GM12878 (cell line): Measurements from ENCODE around the gene TRIM13. TPM values are rescaled to one million over a fixed set of nuclear protein-coding genes. Genes with fewer than 3 reads are reported as not detected.

Experiments
- BHLHE40 ChIP-seq, 2 experiments: fragments of 450-650 bp in 1 of 2; IDR thresholded peaks; 2 replicates each; pipeline ENCODE4 v1.6.1; 2011 to 2017; ENCODE audit warnings: low read depth in 2 of 2, borderline replicate concordance in 1 of 2, improper control_type of control experiment in 1 of 2, low read length in 1 of 2, mild to moderate bottlenecking in 1 of 2
- CHD2 ChIP-seq: IDR thresholded peaks from 2 replicates; pipeline ENCODE4 v1.6.1; 2011; ENCODE audit warnings: low read depth, low read length, improper control_type of control experiment, borderline replicate concordance
- CREB1 ChIP-seq: IDR thresholded peaks from 2 replicates; pipeline ENCODE4 v1.6.1; 2012; ENCODE audit warnings: low read depth, mild to moderate bottlenecking, inconsistent platforms
- CREM ChIP-seq: IDR thresholded peaks from 2 replicates; pipeline ENCODE4 v1.6.1; 2014; ENCODE audit warnings: antibody characterized with exemption, low read depth
- DPF2 ChIP-seq: fragments of 450-650 bp; IDR thresholded peaks from 2 replicates; pipeline ENCODE4 v1.6.1; 2017; ENCODE audit warnings: mild to moderate bottlenecking
- EED ChIP-seq: sonication (generic); IDR thresholded peaks from 2 replicates; pipeline ENCODE4 v1.6.1; 2016; ENCODE audit warnings: antibody characterized with exemption, low read depth
- EGR1 ChIP-seq, 2 experiments: IDR thresholded peaks; 1 replicate in 1 of 2; 2 replicates in 1 of 2; pipeline ENCODE4 v1.6.1; 2011 to 2012; ENCODE audit warnings: low read depth in 2 of 2, low read length in 2 of 2, borderline replicate concordance in 1 of 2, mild to moderate bottlenecking in 1 of 2, moderate library complexity in 1 of 2
- EP300 ChIP-seq, 2 experiments: fragments of 150-350 bp in 1 of 2; IDR thresholded peaks; 2 replicates each; pipeline ENCODE4 v1.6.1; 2011 to 2012; ENCODE audit warnings: low read depth in 2 of 2, low read length in 2 of 2, borderline replicate concordance in 1 of 2, improper control_type of control experiment in 1 of 2, inconsistent platforms in 1 of 2; ENCODE audit not compliant: control insufficient read depth in 1 of 2
- GATAD2B ChIP-seq: fragments of 450-650 bp; conservative IDR thresholded peaks from 2 replicates; pipeline ENCODE4 v1.6.1; 2017; ENCODE audit warnings: low read depth, mild to moderate bottlenecking, moderate library complexity
- HDGF ChIP-seq: fragments of 450-650 bp; IDR thresholded peaks from 2 replicates; pipeline ENCODE4 v1.6.1; 2016; ENCODE audit warnings: antibody characterized with exemption
- IKZF1 ChIP-seq: fragments of 450-650 bp; conservative IDR thresholded peaks from 2 replicates; pipeline ENCODE4 v1.6.1; 2017; ENCODE audit warnings: antibody characterized with exemption, mild to moderate bottlenecking
- IKZF2 ChIP-seq, 2 experiments: fragments of 450-650 bp; IDR thresholded peaks; 2 replicates each; pipeline ENCODE4 v1.6.1; 2017; ENCODE audit warnings: mild to moderate bottlenecking in 2 of 2, moderate library complexity in 2 of 2
- KLF5 ChIP-seq: fragments of 450-650 bp; IDR thresholded peaks from 2 replicates; pipeline ENCODE4 v1.6.1; 2014; ENCODE audit warnings: mild to moderate bottlenecking; ENCODE audit not compliant: partially characterized antibody
- LARP7 ChIP-seq: fragments of 450-650 bp; IDR thresholded peaks from 2 replicates; pipeline ENCODE4 v1.6.1; 2017; ENCODE audit warnings: mild to moderate bottlenecking
- MLLT1 ChIP-seq: fragments of 450-650 bp; IDR thresholded peaks from 2 replicates; pipeline ENCODE4 v1.6.1; 2016; ENCODE audit warnings: mild to moderate bottlenecking
- NKRF ChIP-seq: fragments of 450-650 bp; conservative IDR thresholded peaks from 2 replicates; pipeline ENCODE4 v1.6.1; 2017; ENCODE audit warnings: mild to moderate bottlenecking, moderate library complexity
- POLR2A ChIP-seq: IDR thresholded peaks from 2 replicates; pipeline ENCODE4 v1.6.1; 2011; ENCODE audit warnings: low read depth, mild to moderate bottlenecking, low read length
- POLR2AphosphoS2 ChIP-seq: IDR thresholded peaks from 2 replicates; pipeline ENCODE4 v1.6.1; 2011; ENCODE audit warnings: low read depth, mild to moderate bottlenecking, low read length, improper control_type of control experiment, moderate library complexity
- POLR2AphosphoS5 ChIP-seq: IDR thresholded peaks from 2 replicates; pipeline ENCODE4 v1.6.1; 2011; ENCODE audit warnings: mild to moderate bottlenecking, low read length, inconsistent platforms
- POU2F2 ChIP-seq: IDR thresholded peaks from 3 replicates; pipeline ENCODE4 v1.6.1; 2011; ENCODE audit warnings: low read depth, mild to moderate bottlenecking, low read length, borderline replicate concordance
- RB1 ChIP-seq: fragments of 450-650 bp; formaldehyde crosslinking; IDR thresholded peaks from 2 replicates; pipeline ENCODE4 v1.6.1; 2017; ENCODE audit warnings: mild to moderate bottlenecking, borderline replicate concordance
- RELB ChIP-seq: fragments of 450-650 bp; IDR thresholded peaks from 2 replicates; pipeline ENCODE4 v1.6.1; 2017; ENCODE audit warnings: low read depth, mild to moderate bottlenecking, moderate library complexity
- SMAD5 ChIP-seq: IDR thresholded peaks from 2 replicates; pipeline ENCODE4 v1.6.1; 2016; ENCODE audit warnings: antibody characterized with exemption, low read depth
- SMC3 ChIP-seq: IDR thresholded peaks from 2 replicates; pipeline ENCODE4 v1.6.1; 2011; ENCODE audit warnings: low read length, improper control_type of control experiment, borderline replicate concordance
- TCF3 ChIP-seq: IDR thresholded peaks from 2 replicates; pipeline ENCODE4 v1.6.1; 2012; ENCODE audit warnings: low read depth, mild to moderate bottlenecking, low read length, borderline replicate concordance; ENCODE audit not compliant: insufficient read depth
- YBX1 ChIP-seq: fragments of 450-650 bp; IDR thresholded peaks from 2 replicates; pipeline ENCODE4 v1.6.1; 2016; ENCODE audit warnings: antibody characterized with exemption
- ZSCAN29 ChIP-seq: fragments of 450-650 bp; IDR thresholded peaks from 2 replicates; pipeline ENCODE4 v1.6.1; 2017; ENCODE audit warnings: mild to moderate bottlenecking, moderate library complexity
- polyA plus RNA-seq, 11 experiments: library from polyadenylated mRNA; depleted of rRNA in 4 of 11; unstranded in 6 of 11; stranded (reverse) in 5 of 11; fragments of >200 nt; fragmentation: Nextera tagmentation in 4 of 11; fragmentation: Illumina TruSeq in 1 of 11; extraction: Ambion mirVana in 4 of 11; extraction: Trizol in 1 of 11; gene quantifications; 1 replicate in 1 of 11; 2 replicates in 10 of 11; pipeline versions ENCODE4 v1.2.1 to v1.2.3, GENCODE V29; 2011 to 2016; ENCODE audit warnings: inconsistent platforms in 2 of 11, missing spikeins in 2 of 11, low read depth in 1 of 11
- total RNA-seq, 4 experiments: library from RNA; depleted of rRNA in 3 of 4; stranded (reverse); fragments of >200 nt in 3 of 4; fragmentation: Illumina TruSeq in 1 of 4; extraction: Trizol in 1 of 4; gene quantifications; 2 replicates each; pipeline versions ENCODE4 v1.2.1 to v1.2.3, GENCODE V29; 2013 to 2021

The TRIM13 gene
- total and polyA plus RNA-seq, 10 of the 15 experiments (the other 5 are each of a cell fraction or from before 2014, with no cell fraction given), result 15.4 to 33.8 (median 21.0) TPM

- no peak for TF ChIP-seq MLLT1
- TF ChIP-seq POLR2AphosphoS5, result 0 out of 2 replicates have a peak, but pooled peaks have one; percentile 26
- peak; percentile 63 for TF ChIP-seq IKZF1
- 0 out of 2 replicates have a peak, but pooled peaks have one; percentile 46 for TF ChIP-seq TCF3
- TF ChIP-seq IKZF2 (IDR thresholded peaks at IDR 0.05), result peak; percentile 17 to 31; a peak in 1 of 4 replicates
- peak; percentile 43; the same call in 1 of the 2 replicates for TF ChIP-seq LARP7
- no peak for TF ChIP-seq CREM
- peak in 1 of 2 experiments; percentile 57; a peak in 2 of 3 replicates for TF ChIP-seq EGR1 (IDR thresholded peaks at IDR 0.05; ENCODE audit: borderline replicate concordance in 1 of 2, low read depth in 2 of 2, low read length in 2 of 2)
- TF ChIP-seq SMC3, result no peak
- TF ChIP-seq NKRF, result 0 out of 2 replicates have a peak, but pooled peaks have one; percentile 26
- peak; percentile 9 to 42; a peak in 3 of 4 replicates for TF ChIP-seq BHLHE40 (IDR thresholded peaks at IDR 0.05; ENCODE audit: borderline replicate concordance in 1 of 2, low read depth in 2 of 2, low read length in 1 of 2)
- TF ChIP-seq CHD2, result peak; percentile 83; the same call in 1 of the 2 replicates
- TF ChIP-seq GATAD2B, result peak; percentile 63
- 0 out of 2 replicates have a peak, but pooled peaks have one; percentile 22 for TF ChIP-seq RB1
- 0 out of 2 replicates have a peak, but pooled peaks have one; percentile 54 for TF ChIP-seq POLR2AphosphoS2
- 0 out of 2 replicates have a peak, but pooled peaks have one; percentile 22 for TF ChIP-seq EED
- no peak for TF ChIP-seq YBX1
- TF ChIP-seq RELB, result no peak
- peak; percentile 56 for TF ChIP-seq DPF2
- peak; percentile 22; the same call in 1 of the 3 replicates for TF ChIP-seq POU2F2
- peak; percentile 23 for TF ChIP-seq KLF5
- no peak for TF ChIP-seq HDGF
- no peak for TF ChIP-seq EP300 (IDR thresholded peaks at IDR 0.05; ENCODE audit: borderline replicate concordance in 1 of 2, control insufficient read depth in 1 of 2, low read depth in 2 of 2, low read length in 2 of 2)
- peak; percentile 19; the same call in 1 of the 2 replicates for TF ChIP-seq SMAD5
- TF ChIP-seq CREB1, result peak; percentile 2; the same call in 1 of the 2 replicates
- 0 out of 2 replicates have a peak, but pooled peaks have one; percentile 27 for TF ChIP-seq ZSCAN29
- TF ChIP-seq POLR2A, result peak; percentile 78
These were observed 504 bp upstream of the TRIM13 start (continued) for GRCh38 chr13:49996161-49996915.
